Neuronal stem cell (in vitro differentiated cells): ENCODE results near the gene CAPN8.

Experiments
- DNase-seq: peaks from one replicate; pipeline ENCODE4 v3.0.0-alpha.2; 2013; ENCODE audit warnings: low spot score
- H2AFZ ChIP-seq: one replicate; pipeline ENCODE4 v1.6.1; 2013; ENCODE audit warnings: mild to moderate bottlenecking, low read length, inconsistent platforms
- H2AK5ac ChIP-seq: 2 replicates; pipeline ENCODE4 v1.6.1; 2013; ENCODE audit warnings: low read depth, mild to moderate bottlenecking, inconsistent platforms, low read length, moderate library complexity, mixed read lengths
- H2BK120ac ChIP-seq: 2 replicates; pipeline ENCODE4 v1.6.1; 2013; ENCODE audit warnings: low read depth, mild to moderate bottlenecking, inconsistent platforms, low read length, moderate library complexity, mixed read lengths
- H2BK12ac ChIP-seq: one replicate; pipeline ENCODE4 v1.6.1; 2013; ENCODE audit warnings: low read length, inconsistent platforms
- H2BK15ac ChIP-seq: 2 replicates; pipeline ENCODE4 v1.6.1; 2013; ENCODE audit warnings: mild to moderate bottlenecking, low read length, inconsistent platforms, mixed read lengths
- H2BK5ac ChIP-seq: one replicate; pipeline ENCODE4 v1.6.1; 2013; ENCODE audit warnings: inconsistent platforms, mild to moderate bottlenecking, low read length, moderate library complexity
- H3K14ac ChIP-seq: one replicate; pipeline ENCODE4 v1.6.1; 2013; ENCODE audit warnings: low read length, inconsistent platforms
- H3K18ac ChIP-seq: 2 replicates; pipeline ENCODE4 v1.6.1; 2013; ENCODE audit warnings: low read length, inconsistent platforms
- H3K23ac ChIP-seq: 2 replicates; pipeline ENCODE4 v1.6.1; 2013; ENCODE audit warnings: low read depth, mild to moderate bottlenecking, mixed read lengths, low read length, inconsistent platforms; ENCODE audit not compliant: poor library complexity
- H3K27ac ChIP-seq: replicated peaks from 3 replicates; pipeline ENCODE4 v1.5.1; 2013; ENCODE audit warnings: low read length, inconsistent platforms
- H3K27me3 ChIP-seq, 3 experiments: 2 replicates each; pipeline ENCODE4 v1.6.1; 2013; ENCODE audit warnings: low read length in 3 of 3, mild to moderate bottlenecking in 2 of 3, inconsistent platforms in 1 of 3, low read depth in 1 of 3, mixed read lengths in 1 of 3, moderate library complexity in 1 of 3; ENCODE audit not compliant: control insufficient read depth in 3 of 3, insufficient read depth in 3 of 3
- H3K36me3 ChIP-seq, 2 donors: replicated peaks in 1 of 2; 2 replicates each; pipeline ENCODE4 v1.6.1; 2013; ENCODE audit warnings: low read length in 2 of 2; ENCODE audit not compliant: control insufficient read depth in 2 of 2, insufficient read depth in 2 of 2
- H3K4ac ChIP-seq: 2 replicates; pipeline ENCODE4 v1.6.1; 2013; ENCODE audit warnings: inconsistent platforms, mild to moderate bottlenecking, low read length, moderate library complexity
- H3K4me1 ChIP-seq, 2 donors: 1 replicate in 1 of 2; 2 replicates in 1 of 2; pipeline ENCODE4 v1.6.1; 2013; ENCODE audit warnings: low read length in 2 of 2, low read depth in 1 of 2; ENCODE audit not compliant: control insufficient read depth in 2 of 2, insufficient read depth in 1 of 2
- H3K4me2 ChIP-seq: one replicate; pipeline ENCODE4 v1.6.1; 2013; ENCODE audit warnings: mild to moderate bottlenecking, low read length, inconsistent platforms; ENCODE audit not compliant: insufficient read depth, poor library complexity, severe bottlenecking
- H3K4me3 ChIP-seq, 2 donors: 2 replicates each; pipeline ENCODE4 v1.5.1; 2013; ENCODE audit warnings: low read length in 2 of 2, mild to moderate bottlenecking in 2 of 2, inconsistent platforms in 1 of 2, moderate library complexity in 1 of 2
- H3K79me1 ChIP-seq: one replicate; pipeline ENCODE4 v1.6.1; 2013; ENCODE audit warnings: low read depth, mild to moderate bottlenecking, inconsistent platforms, low read length, moderate library complexity
- H3K9ac ChIP-seq: one replicate; pipeline ENCODE4 v1.6.1; 2013; ENCODE audit warnings: mild to moderate bottlenecking, low read depth, low read length, inconsistent platforms; ENCODE audit not compliant: poor library complexity
- H3K9me3 ChIP-seq, 2 donors: replicated peaks in 1 of 2; 2 replicates each; pipeline versions ENCODE3 to v1.6.1; 2013; ENCODE audit warnings: low read length in 2 of 2, mild to moderate bottlenecking in 2 of 2, inconsistent platforms in 1 of 2, low read depth in 1 of 2, mixed read lengths in 1 of 2, moderate library complexity in 1 of 2; ENCODE audit not compliant: control insufficient read depth in 2 of 2, insufficient read depth in 1 of 2
- H4K8ac ChIP-seq: one replicate; pipeline ENCODE4 v1.6.1; 2013; ENCODE audit warnings: low read depth, mild to moderate bottlenecking, inconsistent platforms, low read length, moderate library complexity
- H4K91ac ChIP-seq: one replicate; pipeline ENCODE4 v1.6.1; 2013; ENCODE audit warnings: low read length, low read depth, mild to moderate bottlenecking, inconsistent platforms; ENCODE audit not compliant: poor library complexity
- WGBS, 2 donors: extraction: QIAGEN DNeasy Blood & Tissue Kit; methylation state at CpG; one replicate each; pipeline ENCODE4 v1.1.7; 2013; ENCODE audit warnings: missing lambda C conversion rate in 2 of 2, mixed read lengths in 1 of 2; ENCODE audit not compliant: insufficient read length in 2 of 2, insufficient replicate concordance in 1 of 2; ENCODE audit errors: extremely low coverage in 2 of 2; 5-methylcytosine and 5-hydroxymethylcytosine counted together

Gene CAPN8

GRCh38 chr1:223631956-223632355, 33.5 kb downstream of the CAPN8 start:
- H3K4me3 ChIP-seq: no peak overlapping the region
- no CpG with 5 or more reads among the region's 6 CpGs for WGBS, 2 donors
- H3K18ac ChIP-seq: no peak overlapping the region
- no peaks in the 10 kb centered on the region for H3K79me1 ChIP-seq
- peaks cover 0 to under 1% (median 0%) of the 10 kb centered on the region in 3 experiments for H3K27me3 ChIP-seq
- peaks cover 0 to 2% of the 10 kb centered on the region in 2 donors for H3K9me3 ChIP-seq
- H3K9ac ChIP-seq: no peak overlapping the region
- H4K8ac ChIP-seq: no peak overlapping the region
- peaks cover 0 to 4% of the 10 kb centered on the region in 2 donors for H3K4me1 ChIP-seq
- H2AFZ ChIP-seq: no peak overlapping the region
- H2BK12ac ChIP-seq: no peak overlapping the region
- no peak overlapping the region for H4K91ac ChIP-seq
- H3K4ac ChIP-seq: no peak overlapping the region
- no peak overlapping the region for H2BK15ac ChIP-seq
- H3K27ac ChIP-seq: no peak overlapping the region
- H2BK5ac ChIP-seq: no peak overlapping the region
- no peak overlapping the region for H3K23ac ChIP-seq
- H2AK5ac ChIP-seq: no peak overlapping the region
- H3K36me3 ChIP-seq: no peaks in the 10 kb centered on the region
- H3K4me2 ChIP-seq: no peak overlapping the region
- H3K14ac ChIP-seq: no peak overlapping the region
- no peak for DNase-seq
- H2BK120ac ChIP-seq: no peak overlapping the region

- no CpG with 5 or more reads among the region's 2 CpGs for WGBS, 2 donors
- H4K8ac ChIP-seq: no peak overlapping the region
- H2BK120ac ChIP-seq: no peak overlapping the region
- H3K9ac ChIP-seq: no peak overlapping the region
- H3K14ac ChIP-seq: no peak overlapping the region
- no peak overlapping the region for H2BK15ac ChIP-seq
- no peak overlapping the region for H3K4ac ChIP-seq
- H3K79me1 ChIP-seq: no peaks in the 10 kb centered on the region
- H3K23ac ChIP-seq: no peak overlapping the region
- no peak overlapping the region for H4K91ac ChIP-seq
- no peak overlapping the region for H3K4me3 ChIP-seq
- H2BK5ac ChIP-seq: no peak overlapping the region
- H3K9me3 ChIP-seq: peaks cover 0 to 2% of the 10 kb centered on the region in 2 donors
- H3K27ac ChIP-seq: no peak overlapping the region
- H3K4me2 ChIP-seq: no peak overlapping the region
- H2BK12ac ChIP-seq: no peak overlapping the region
- H3K18ac ChIP-seq: no peak overlapping the region
- no peak for DNase-seq
- peaks cover 0 to 4% of the 10 kb centered on the region in 2 donors for H3K4me1 ChIP-seq
- H2AFZ ChIP-seq: no peak overlapping the region
- no peak overlapping the region for H2AK5ac ChIP-seq
- no peaks in the 10 kb centered on the region for H3K27me3 ChIP-seq
- H3K36me3 ChIP-seq: no peaks in the 10 kb centered on the region
Measured at GRCh38 chr1:223631473-223631872, 34.0 kb downstream of the CAPN8 start.

GRCh38 chr1:223629126-223629457, 36.4 kb downstream of the CAPN8 start:
- H3K4me2 ChIP-seq: no peak overlapping the region
- no peaks in the 10 kb centered on the region for H3K79me1 ChIP-seq
- H3K4ac ChIP-seq: no peak overlapping the region
- H4K91ac ChIP-seq: no peak overlapping the region
- H2BK120ac ChIP-seq: no peak overlapping the region
- H2AFZ ChIP-seq: peak overlapping the region; percentile 63
- no peak overlapping the region for H2BK15ac ChIP-seq
- no CpG with 5 or more reads among the region's 3 CpGs for WGBS, 2 donors
- H4K8ac ChIP-seq: no peak overlapping the region
- H2AK5ac ChIP-seq: no peak overlapping the region
- no peaks in the 10 kb centered on the region for H3K9me3 ChIP-seq
- H3K4me3 ChIP-seq: no peak overlapping the region
- no peak overlapping the region for H2BK5ac ChIP-seq
- no peaks in the 10 kb centered on the region for H3K36me3 ChIP-seq
- no peaks in the 10 kb centered on the region for H3K27me3 ChIP-seq
- peaks cover 0 to 4% of the 10 kb centered on the region in 2 donors for H3K4me1 ChIP-seq
- no peak overlapping the region for H3K18ac ChIP-seq
- no peak overlapping the region for H3K14ac ChIP-seq
- no peak overlapping the region for H3K9ac ChIP-seq
- no peak overlapping the region for H3K27ac ChIP-seq
- no peak for DNase-seq
- no peak overlapping the region for H2BK12ac ChIP-seq
- H3K23ac ChIP-seq: no peak overlapping the region

- Histone ChIP-seq H3K4me2 (no peak overlapping the region), H3K14ac (no peak overlapping the region), H2AFZ (peak overlapping the region; percentile 63), H3K4me1 (peaks cover 0 to 4% of the 10 kb centered on the region in 2 donors), H3K4me3 (no peak overlapping the region), H3K9ac (peak overlapping the region; percentile 45), H3K36me3 (no peaks in the 10 kb centered on the region), H3K23ac (no peak overlapping the region), H3K18ac (peak overlapping the region; percentile 79), H2BK120ac (no peak overlapping the region), H2BK12ac (no peak overlapping the region), H2BK15ac (peak overlapping the region; percentile 14), H4K91ac (no peak overlapping the region), H4K8ac (peak overlapping the region; percentile 70), H3K4ac (no peak overlapping the region), H2AK5ac (peak overlapping the region; percentile 11), H2BK5ac (no peak overlapping the region), H3K27ac (no peak overlapping the region), H3K9me3 (no peaks in the 10 kb centered on the region), H3K27me3 (no peaks in the 10 kb centered on the region), H3K79me1 (no peaks in the 10 kb centered on the region)
- DNase-seq: peak; percentile 44
- WGBS, 2 donors: no CpG with 5 or more reads among the region's 13 CpGs
Measured at GRCh38 chr1:223628233-223629125, 37.0 kb downstream of the CAPN8 start.
